NCI-H2171 (cell line): ENCODE data around the gene RUNX3.

Source experiments
- DNase-seq: peaks from one replicate; lab custom pipeline; 2025; lab: John Stamatoyannopoulos, UW

Gene RUNX3

GRCh38 chr1:24861821-24862727 is 68.0 kb downstream of the RUNX3 start:
- no peak for DNase-seq

- no peak for DNase-seq
These were observed 69.2 kb downstream of the RUNX3 start for GRCh38 chr1:24860841-24861240.

- DNase-seq = no peak
These were observed 70.7 kb downstream of the RUNX3 start for GRCh38 chr1:24859063-24860010.

- no peak for DNase-seq
These were observed 71.8 kb downstream of the RUNX3 start for GRCh38 chr1:24858277-24858676.

GRCh38 chr1:24857507-24858133 is 72.5 kb downstream of the RUNX3 start:
- DNase-seq = no peak

- DNase-seq = no peak
These were observed 73.1 kb downstream of the RUNX3 start for GRCh38 chr1:24856787-24857506.

- no peak for DNase-seq
These were observed 74.6 kb downstream of the RUNX3 start for GRCh38 chr1:24855474-24855873.

- DNase-seq = no peak
These were observed 76.4 kb downstream of the RUNX3 start for GRCh38 chr1:24853649-24854048.

- DNase-seq = no peak
These were observed 79.7 kb downstream of the RUNX3 start for GRCh38 chr1:24850328-24850920.

- no peak for DNase-seq
These were observed 80.3 kb downstream of the RUNX3 start for GRCh38 chr1:24849672-24850295.
